ENCODE data around the gene FAM136A.

The FAM136A gene

GRCh38 chr2:70261501-70261900 lies 40.4 kb downstream of the FAM136A start:
- no peak for TF ChIP-seq CTCF (IDR thresholded peaks at IDR 0.05; ENCODE audit: low read length, missing control alignments)
- DNase-seq (ENCODE audit: low read depth) = no peak
- H3K4me3 ChIP-seq (replicated peaks; ENCODE audit: low read depth, low read length) = no peak overlapping the region

DNA sequence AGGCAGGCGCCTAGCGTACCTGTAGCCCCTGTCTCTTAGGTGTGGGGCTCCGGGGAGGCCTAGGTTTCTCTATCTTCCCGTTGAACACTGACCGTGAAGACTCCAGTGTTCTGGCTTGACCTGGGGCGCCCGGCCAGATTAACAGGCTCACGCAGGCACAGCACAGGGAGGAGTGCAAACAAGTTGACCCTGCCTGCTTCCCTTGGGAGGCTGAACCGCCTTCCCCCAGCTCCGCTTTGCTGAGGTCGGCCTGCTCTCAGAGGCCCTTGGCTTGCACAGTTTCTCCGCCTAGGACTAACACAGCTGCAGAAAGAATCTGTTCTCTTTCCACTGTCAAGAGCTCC lies 43.4 kb downstream of the FAM136A start:
- no peak for TF ChIP-seq CTCF (IDR thresholded peaks at IDR 0.05; ENCODE audit: low read length, missing control alignments)
- DNase-seq (ENCODE audit: low read depth) = peak; percentile 55
- H3K4me3 ChIP-seq (replicated peaks; ENCODE audit: low read depth, low read length) = peak overlapping the region; percentile 69

DNA sequence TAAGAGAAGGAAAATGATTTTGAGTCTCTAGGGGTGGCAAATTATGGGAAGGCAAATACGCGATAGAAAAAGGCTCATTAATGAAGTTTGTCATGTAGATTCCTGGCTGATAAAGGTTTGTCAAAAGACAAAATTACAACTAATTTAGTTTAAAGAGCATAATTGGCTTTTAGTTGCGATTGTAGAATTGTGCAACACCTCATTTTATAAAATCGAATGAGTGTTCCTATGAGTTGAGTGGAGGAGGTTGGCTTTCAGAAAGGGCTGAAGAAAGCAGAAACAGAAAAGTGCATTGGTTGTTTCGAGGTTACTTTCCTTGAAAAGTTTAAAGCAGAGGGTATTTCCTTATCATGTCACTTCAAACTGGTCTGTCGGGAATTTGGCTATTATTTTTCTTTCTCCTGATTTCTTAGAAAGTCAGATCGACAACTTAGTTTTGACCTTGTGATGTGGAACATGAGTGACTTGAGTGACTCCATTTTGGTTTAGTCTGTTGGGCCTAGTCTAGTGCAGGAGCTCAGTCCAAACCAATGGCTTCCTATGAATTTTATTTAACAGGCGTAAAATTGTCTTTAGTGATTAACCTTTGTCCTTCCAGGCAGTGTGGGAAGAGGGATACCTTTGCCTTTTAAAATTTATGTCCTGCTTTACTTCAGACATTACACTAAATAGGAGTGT lies 46.1 kb downstream of the FAM136A start:
- DNase-seq (ENCODE audit: low read depth) = no peak
- H3K4me3 ChIP-seq (replicated peaks; ENCODE audit: low read depth, low read length) = no peak overlapping the region
- TF ChIP-seq CTCF (IDR thresholded peaks at IDR 0.05; ENCODE audit: low read length, missing control alignments) = no peak

DNA sequence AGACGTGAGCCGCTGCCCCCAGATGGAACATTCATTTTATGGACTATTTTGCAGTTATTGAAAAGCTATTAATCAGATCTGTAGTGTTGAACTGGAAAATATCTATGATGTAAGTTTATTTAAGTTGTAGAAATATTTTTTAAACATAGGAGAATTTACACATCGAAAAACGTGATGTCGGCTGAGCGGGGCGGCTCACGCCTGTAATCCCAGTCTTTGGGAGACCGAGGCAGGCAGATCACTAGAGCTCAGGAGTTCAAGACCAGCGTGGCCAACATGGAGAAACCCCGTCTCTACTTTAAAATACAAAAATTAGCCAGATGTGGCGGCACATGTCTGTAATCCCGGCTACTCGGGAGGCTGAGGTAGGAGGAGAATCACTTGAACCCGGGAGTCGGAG lies 51.4 kb downstream of the FAM136A start:
- H3K4me3 ChIP-seq (replicated peaks; ENCODE audit: low read depth, low read length) = no peak overlapping the region
- TF ChIP-seq CTCF (IDR thresholded peaks at IDR 0.05; ENCODE audit: low read length, missing control alignments) = no peak
- DNase-seq (ENCODE audit: low read depth) = no peak

DNA sequence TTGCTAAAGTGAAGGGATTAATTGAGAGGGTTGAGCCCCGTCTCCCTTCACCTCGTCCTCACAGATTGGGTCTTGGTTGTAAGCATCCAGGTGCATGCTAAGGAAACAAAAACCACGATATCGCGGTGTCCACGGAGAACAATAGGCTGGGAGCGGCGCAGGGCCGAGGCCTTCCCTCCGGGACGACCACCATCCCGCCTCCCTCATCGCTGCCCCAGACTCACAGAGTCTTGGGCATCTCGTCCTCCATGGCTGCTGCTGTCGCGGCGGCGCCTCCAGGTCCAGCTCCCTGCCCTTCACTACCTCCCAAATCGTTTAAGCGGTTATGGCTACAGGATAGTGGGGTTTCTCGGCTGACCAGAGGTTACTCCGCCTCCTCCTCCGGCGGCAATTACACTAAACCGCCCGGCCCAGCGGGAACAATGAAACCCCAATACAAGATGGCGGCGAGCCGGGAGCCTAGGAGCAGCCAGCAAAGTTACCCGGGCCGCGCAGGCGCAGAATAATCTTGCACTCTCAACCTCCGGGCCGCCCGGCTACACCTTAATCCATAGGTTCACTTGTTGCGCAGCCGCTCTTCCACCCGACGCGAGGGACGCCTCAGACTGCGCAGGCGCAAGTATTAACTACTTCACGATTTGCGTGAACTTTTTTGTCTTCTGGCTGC lies 53.6 kb downstream of the FAM136A start, which contains the start of gene TIA1:
Gene TIA1 (minus strand): TSS at position 448 of the 667 bp plus-strand sequence. CDS start 198 bp downstream, at position 250.
- H3K4me3 ChIP-seq (replicated peaks; ENCODE audit: low read depth, low read length) = peak within 1 kb of the TSS; percentile 99
- no peak for TF ChIP-seq CTCF (IDR thresholded peaks at IDR 0.05; ENCODE audit: low read length, missing control alignments)
- DNase-seq (ENCODE audit: low read depth) = peak; percentile 99

DNA sequence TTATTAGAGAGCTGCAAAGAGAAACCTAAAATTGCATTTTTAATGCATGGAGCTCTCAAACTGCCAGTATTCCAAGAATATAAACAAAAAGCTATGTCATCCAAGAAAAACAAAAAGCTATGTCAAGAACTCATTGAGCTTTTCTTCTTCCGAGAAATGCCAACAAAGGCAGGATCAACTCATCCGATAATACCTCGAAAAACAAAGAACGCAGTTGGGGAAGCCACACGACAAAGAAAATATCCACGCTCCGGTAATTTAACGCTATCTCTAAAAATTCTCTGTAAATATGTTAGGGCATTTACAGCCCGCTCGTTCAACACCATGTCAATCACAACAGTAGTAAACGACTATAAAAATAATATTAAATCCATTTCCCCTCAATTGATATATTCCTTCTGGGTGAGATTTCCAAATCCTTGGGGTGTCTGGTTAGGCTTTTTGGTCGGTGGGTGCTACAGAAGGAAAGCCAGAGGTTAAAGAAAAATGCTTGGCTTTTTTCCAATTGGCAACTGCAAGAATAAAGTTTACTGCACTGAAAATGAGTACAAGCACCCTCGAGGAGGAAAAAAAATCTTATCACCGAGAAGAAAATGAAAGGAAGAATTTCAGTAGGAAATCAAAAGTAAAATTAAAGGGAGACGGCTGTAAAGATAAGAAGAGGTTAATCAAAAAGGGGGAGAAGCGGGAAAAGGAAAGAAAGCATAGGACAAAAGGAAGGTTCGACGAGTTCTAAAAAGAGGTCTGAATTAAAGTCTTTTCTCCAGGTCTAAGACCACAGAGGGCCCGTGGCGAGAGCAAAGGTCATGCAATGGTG lies 54.3 kb downstream of the FAM136A start:
- TF ChIP-seq CTCF (IDR thresholded peaks at IDR 0.05; ENCODE audit: low read length, missing control alignments) = no peak
- H3K4me3 ChIP-seq (replicated peaks; ENCODE audit: low read depth, low read length) = peak overlapping the region; percentile 99
- DNase-seq (ENCODE audit: low read depth) = peak; percentile 26

Data from fibroblast of pulmonary artery (primary cell).